HG03025 (cell line): Measurements from ENCODE around the gene ACOT12.
"Not testable (repeated sequence)": the region's sequence is repeated elsewhere in the genome, so short reads cannot be mapped to it uniquely, and the experiment has no call there.

Experiments
- ATAC-seq: cut with Tn5 transposase; IDR thresholded peaks from one replicate; pipeline ENCODE4 v1.9.1; 2021; ENCODE audit warnings: mild to moderate bottlenecking, moderate library complexity; ENCODE audit not compliant: unreplicated experiment, low FRiP score

The ACOT12 gene

GRCh38 chr5:81349161-81349560, 44.8 kb downstream of the ACOT12 start:
- ATAC-seq: no peak

GRCh38 chr5:81345411-81346003, 48.4 kb downstream of the ACOT12 start:
- no peak for ATAC-seq

GRCh38 chr5:81344736-81345135, 49.2 kb downstream of the ACOT12 start:
- ATAC-seq: no peak

- not testable (repeated sequence) for ATAC-seq
Measured at GRCh38 chr5:81338213-81338612, 55.7 kb downstream of the ACOT12 start.

- ATAC-seq: no peak
Measured at GRCh38 chr5:81337803-81338202, 56.1 kb downstream of the ACOT12 start.

- ATAC-seq: no peak
Measured at GRCh38 chr5:81336556-81336955, 57.4 kb downstream of the ACOT12 start.

- ATAC-seq: no peak
Measured at GRCh38 chr5:81335946-81336345, 58.0 kb downstream of the ACOT12 start.

GRCh38 chr5:81334304-81335061, 59.5 kb downstream of the ACOT12 start:
- no peak for ATAC-seq

- ATAC-seq: no peak
Measured at GRCh38 chr5:81326554-81326953, 67.4 kb downstream of the ACOT12 start.

GRCh38 chr5:81317536-81317935, 76.4 kb downstream of the ACOT12 start:
- ATAC-seq: no peak

GRCh38 chr5:81316571-81316970, 77.4 kb downstream of the ACOT12 start:
- ATAC-seq: no peak

- no peak for ATAC-seq
Measured at GRCh38 chr5:81315830-81316229, 78.1 kb downstream of the ACOT12 start.

GRCh38 chr5:81315336-81315735, 78.6 kb downstream of the ACOT12 start:
- no peak for ATAC-seq

- ATAC-seq: no peak
Measured at GRCh38 chr5:81314581-81314980, 79.4 kb downstream of the ACOT12 start.

- no peak for ATAC-seq
Measured at GRCh38 chr5:81313686-81314085, 80.2 kb downstream of the ACOT12 start.

- ATAC-seq: no peak
Measured at GRCh38 chr5:81313278-81313677, 80.7 kb downstream of the ACOT12 start.

- ATAC-seq: no peak
Measured at GRCh38 chr5:81310402-81311063, 83.4 kb downstream of the ACOT12 start.

- no peak for ATAC-seq
Measured at GRCh38 chr5:81308836-81309235, 85.1 kb downstream of the ACOT12 start.

- no peak for ATAC-seq
Measured at GRCh38 chr5:81305785-81306184, 88.1 kb downstream of the ACOT12 start.

- ATAC-seq: no peak
Measured at GRCh38 chr5:81303563-81303962, 90.4 kb downstream of the ACOT12 start.

GRCh38 chr5:81302596-81302995, 91.3 kb downstream of the ACOT12 start:
- ATAC-seq: no peak
